HUES48 (cell line): Measurements from ENCODE around the gene SLC35F3.

Experiments used
- H3K27ac ChIP-seq: one replicate; pipeline ENCODE4 v1.7.0; 2013; ENCODE audit warnings: low read depth, low read length, inconsistent platforms
- H3K27me3 ChIP-seq: 2 replicates; pipeline ENCODE4 v1.6.1; 2013; ENCODE audit warnings: mild to moderate bottlenecking, low read length; ENCODE audit not compliant: control insufficient read depth, insufficient read depth
- H3K36me3 ChIP-seq: 2 replicates; pipeline ENCODE4 v1.6.1; 2013; ENCODE audit warnings: low read length; ENCODE audit not compliant: control insufficient read depth, insufficient read depth
- H3K4me1 ChIP-seq: 2 replicates; pipeline ENCODE4 v1.6.1; 2013; ENCODE audit warnings: mild to moderate bottlenecking, low read length; ENCODE audit not compliant: control insufficient read depth, insufficient read depth
- H3K4me3 ChIP-seq: 2 replicates; pipeline ENCODE4 v1.5.1; 2013; ENCODE audit warnings: mild to moderate bottlenecking, low read depth, low read length
- H3K9ac ChIP-seq: 2 replicates; pipeline ENCODE4 v1.6.1; 2013; ENCODE audit warnings: mild to moderate bottlenecking, low read depth, low read length, moderate library complexity
- H3K9me3 ChIP-seq: 2 replicates; pipeline ENCODE4 v1.6.1; 2013; ENCODE audit warnings: low read length; ENCODE audit not compliant: control insufficient read depth, insufficient read depth

SLC35F3 gene

DNA sequence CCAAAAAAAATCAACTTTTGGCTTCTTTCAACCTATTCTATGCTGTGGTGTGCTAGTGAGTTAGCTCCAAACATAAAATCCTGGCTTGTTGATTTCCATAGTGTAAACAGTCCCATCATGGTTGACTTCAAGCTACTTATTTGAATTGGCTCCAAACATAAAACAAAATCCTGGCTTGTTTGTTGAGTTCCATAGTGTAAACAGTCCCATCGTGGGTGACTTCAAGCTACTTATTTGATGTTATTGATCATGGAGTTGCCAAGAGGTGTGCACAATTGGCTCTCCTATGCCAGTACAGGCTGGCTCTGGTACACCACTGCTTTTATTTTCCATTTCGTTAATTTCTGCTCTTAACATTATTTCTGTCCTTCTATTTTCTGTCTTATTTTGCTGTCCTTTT lies 466.9 kb downstream of the SLC35F3 start:
- Histone ChIP-seq H3K4me3 (no peak overlapping the region), H3K4me1 (no peaks in the 10 kb centered on the region), H3K27ac (no peak overlapping the region)

DNA sequence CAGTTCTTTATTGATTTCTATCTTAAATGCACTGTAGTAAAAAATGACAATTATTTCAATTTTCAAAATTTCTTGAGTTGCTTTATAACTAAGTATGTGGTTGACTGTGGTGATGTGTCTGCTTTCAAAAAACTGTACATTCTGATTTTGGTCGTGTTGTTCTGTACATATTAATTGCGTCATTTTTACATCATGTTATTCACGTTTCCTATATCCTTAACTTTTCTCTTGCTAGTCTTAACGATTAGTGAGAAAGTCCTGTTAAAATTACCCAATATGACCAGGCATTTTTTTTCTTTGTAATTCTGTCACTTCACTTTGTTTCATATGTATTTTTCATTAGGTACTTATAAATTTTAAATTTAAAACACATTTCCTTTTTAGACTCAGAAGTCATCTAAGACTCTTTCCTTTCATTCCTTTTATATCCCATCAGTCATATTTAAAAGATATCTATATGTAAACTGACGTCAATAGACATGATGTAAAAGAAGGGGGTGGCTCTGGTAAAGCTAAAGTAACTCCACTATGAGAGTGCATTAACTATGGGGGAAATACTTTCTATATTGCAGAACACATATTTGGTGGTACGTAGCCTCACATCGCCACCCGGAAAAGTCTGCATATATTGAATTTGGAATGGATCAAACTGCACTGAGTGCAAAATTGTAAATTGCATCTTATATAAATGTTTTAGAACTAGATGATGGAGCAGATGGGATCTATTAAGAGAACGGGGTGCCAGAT lies 467.7 kb downstream of the SLC35F3 start:
- Histone ChIP-seq H3K36me3 (peaks cover 18% of the 10 kb centered on the region), H3K9me3 (no peaks in the 10 kb centered on the region), H3K27ac (no peak overlapping the region), H3K27me3 (no peaks in the 10 kb centered on the region), H3K4me1 (no peaks in the 10 kb centered on the region), H3K9ac (no peak overlapping the region), H3K4me3 (peak overlapping the region; percentile 85)

More for the DNA sequence above, 466.9 kb downstream of the SLC35F3 start:
- Histone ChIP-seq H3K9ac (no peak overlapping the region), H3K36me3 (peaks cover 12% of the 10 kb centered on the region), H3K9me3 (no peaks in the 10 kb centered on the region), H3K27me3 (no peaks in the 10 kb centered on the region)

DNA sequence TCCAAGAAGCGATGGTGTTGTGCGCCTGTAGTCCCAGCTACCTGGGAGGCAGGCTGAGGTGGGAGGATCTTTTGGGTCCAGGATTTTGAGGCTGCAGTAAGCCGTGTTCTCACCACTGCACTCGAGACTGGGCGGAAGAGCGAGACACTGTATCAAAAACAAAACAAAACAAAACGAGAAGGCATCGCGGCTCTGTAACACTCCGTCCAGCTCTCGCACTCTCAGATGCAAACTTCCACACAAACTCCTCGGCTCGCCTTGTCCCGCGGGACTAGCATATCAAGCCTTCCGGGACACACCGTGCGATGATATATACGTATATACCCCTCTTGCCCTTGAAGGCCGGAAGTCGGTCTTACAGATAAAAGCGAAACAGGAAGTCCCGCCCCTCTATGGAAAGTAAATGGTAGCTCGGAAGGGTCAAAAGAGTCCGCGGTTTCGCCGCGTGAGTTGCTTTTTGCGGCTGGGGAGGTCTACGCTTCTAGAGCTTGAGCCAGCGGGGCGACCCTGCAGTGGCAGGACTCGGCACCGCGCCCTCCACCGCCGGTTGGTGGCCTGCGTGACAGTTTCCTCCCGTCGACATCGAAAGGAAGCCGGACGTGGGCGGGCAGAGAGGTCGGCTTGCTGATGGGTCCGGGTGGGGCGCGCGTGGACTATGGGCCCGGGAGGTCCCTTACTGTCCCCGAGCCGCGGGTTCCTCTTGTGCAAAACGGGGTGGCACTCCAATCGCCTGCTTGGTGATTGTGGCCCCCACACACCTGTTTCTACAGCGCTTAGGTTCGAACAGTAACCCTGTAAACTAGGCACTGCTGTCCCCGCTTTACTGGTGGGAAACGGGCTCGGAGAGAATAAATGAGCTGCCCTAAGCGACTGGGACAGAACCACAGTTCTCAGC lies 468.8 kb downstream of the SLC35F3 start, which contains the start of gene COA6:
COA6 (plus strand) TSS at position 393 of the 895 bp plus-strand sequence; CDS start at position 404, 11 bp downstream.
- H3K9me3 ChIP-seq, result no peaks in the 10 kb centered on the region
- peaks cover 29% of the 10 kb centered on the region for H3K36me3 ChIP-seq
- no peaks in the 10 kb centered on the region for H3K27me3 ChIP-seq
- peak within 1 kb of the TSS; percentile 88 for H3K27ac ChIP-seq
- H3K4me1 ChIP-seq, result no peaks in the 10 kb centered on the region
- peak within 1 kb of the TSS; percentile 85 for H3K4me3 ChIP-seq
- peak within 1 kb of the TSS; percentile 78 for H3K9ac ChIP-seq

DNA sequence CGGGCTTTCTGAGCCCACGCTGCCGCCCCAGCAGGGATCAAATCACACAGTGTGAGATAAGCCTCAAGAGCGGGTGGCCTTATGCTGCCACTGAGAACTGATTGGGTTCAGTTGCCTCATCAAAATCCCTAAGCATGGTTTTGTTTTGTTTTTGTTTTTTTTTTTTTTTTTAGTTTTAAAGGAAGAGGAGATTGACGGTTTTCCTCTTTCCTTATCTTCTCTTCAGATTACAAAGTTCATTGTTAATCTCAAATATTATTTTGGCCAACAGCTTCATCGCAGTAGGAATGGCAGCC lies 469.4 kb downstream of the SLC35F3 start:
- Histone ChIP-seq H3K9me3 (no peaks in the 10 kb centered on the region), H3K36me3 (peaks cover 34% of the 10 kb centered on the region), H3K9ac (peak overlapping the region; percentile 78), H3K4me1 (no peaks in the 10 kb centered on the region), H3K27me3 (no peaks in the 10 kb centered on the region), H3K27ac (peak overlapping the region; percentile 88), H3K4me3 (peak overlapping the region; percentile 85)
